SH-SY5Y (cell line): ENCODE data around the gene SPTB.
A peak's percentile ranks its signal among the peaks of the same experiment; 100 is the strongest.

ENCODE experiments used
- GATA2 ChIP-seq: IDR thresholded peaks from 2 replicates; pipeline ENCODE4 v1.6.1; 2011; ENCODE audit warnings: mild to moderate bottlenecking, low read depth, low read length
- GATA3 ChIP-seq: IDR thresholded peaks from 2 replicates; pipeline ENCODE4 v1.6.1; 2011; ENCODE audit warnings: low read depth, mild to moderate bottlenecking, low read length, moderate library complexity

The SPTB gene

GRCh38 chr14:64704743-64705380 lies 174.8 kb downstream of the SPTB start:
- TF ChIP-seq GATA2 = peak; percentile 5; the same call in 1 of the 2 replicates
- TF ChIP-seq GATA3 = no peak

- TF ChIP-seq GATA2 = no peak
- TF ChIP-seq GATA3 = no peak
Observed at GRCh38 chr14:64704143-64704742, 175.5 kb downstream of the SPTB start, which contains the start of gene PLEKHG3. PLEKHG3 (plus strand) TSS chr14:64704424; CDS start chr14:64727632, 23,208 bp downstream.

- TF ChIP-seq GATA2 (no peak), GATA3 (no peak)
Observed at GRCh38 chr14:64703395-64704142, 176.1 kb downstream of the SPTB start.

GRCh38 chr14:64702493-64703394 lies 177.0 kb downstream of the SPTB start:
- TF ChIP-seq GATA3 = no peak
- no peak for TF ChIP-seq GATA2

DNA sequence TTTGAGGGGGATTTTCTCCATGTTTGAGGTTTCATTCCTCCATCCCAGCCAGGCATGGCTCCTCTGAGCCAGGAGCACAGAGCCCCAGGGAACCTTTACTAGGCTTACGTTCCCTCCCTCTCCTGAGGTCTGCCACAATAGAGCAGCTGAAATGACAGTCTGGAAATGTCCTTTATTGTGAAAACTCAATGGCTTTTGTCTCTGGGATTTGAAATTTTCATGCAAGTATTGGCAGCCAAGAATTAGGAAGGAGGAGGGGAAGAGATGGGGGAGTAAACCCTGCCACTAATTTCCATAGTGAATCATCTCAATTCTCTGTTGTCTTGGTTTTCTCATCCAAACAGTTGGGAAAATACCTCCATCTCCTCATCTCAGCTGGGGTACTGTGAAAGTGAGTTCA lies 178.0 kb downstream of the SPTB start:
- TF ChIP-seq GATA3 = no peak
- no peak for TF ChIP-seq GATA2

- TF ChIP-seq GATA3 = no peak
- TF ChIP-seq GATA2 = no peak
Observed at GRCh38 chr14:64700894-64701293, 178.8 kb downstream of the SPTB start.

DNA sequence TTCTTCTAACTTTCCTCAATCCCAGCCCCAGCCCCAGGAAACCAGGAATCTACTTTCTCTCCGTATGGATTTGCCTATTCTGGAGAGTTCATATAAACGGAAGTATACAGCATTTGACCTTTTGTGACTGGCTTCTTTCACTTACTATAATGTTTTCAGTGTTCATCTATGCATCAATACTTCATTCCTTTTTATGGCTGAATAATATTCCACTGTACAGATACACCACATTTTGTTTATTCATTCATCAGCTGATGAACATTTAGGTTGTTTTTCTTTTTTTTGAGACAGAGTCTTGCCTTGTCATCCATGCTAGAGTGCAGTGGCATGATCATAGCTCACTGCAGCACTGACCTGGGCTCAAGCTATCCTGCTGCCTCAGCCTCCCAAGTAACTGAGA lies 179.4 kb downstream of the SPTB start:
- TF ChIP-seq GATA2 (no peak), GATA3 (no peak)

GRCh38 chr14:64698903-64699302 lies 180.8 kb downstream of the SPTB start:
- TF ChIP-seq GATA3 (no peak), GATA2 (no peak)

GRCh38 chr14:64696355-64696857 lies 183.3 kb downstream of the SPTB start:
- TF ChIP-seq GATA3 = no peak
- TF ChIP-seq GATA2 = no peak
